Astrocyte of the hippocampus (primary cell): ENCODE data around the gene TMEM231.

Experiments used
- DNase-seq: peaks from one replicate; pipeline ENCODE4 v3.0.0; 2011; ENCODE audit warnings: low read depth, low spot score

Gene TMEM231

GRCh38 chr16:75488322-75488721 lies 67.7 kb downstream of the TMEM231 start:
- DNase-seq = no peak
